ENCODE data around the gene INO80. TPM values are rescaled to one million over a fixed set of nuclear protein-coding genes. Genes with fewer than 3 reads are reported as not detected.

INO80 gene
- total RNA-seq, 2 experiments from 2014 or later = 25.8 to 30.8 TPM

GRCh38 chr15:40930430-40931299 is 185.4 kb downstream of the INO80 start:
- DNase-seq (peak; percentile 65), ATAC-seq (peak; percentile 35)
- CTCF ChIA-PET = interaction anchor here (0.7 to 7.5 kb wide), 27 partner anchors 9 to 609 kb away, joined by 3 to 75 read pairs (median 4); partner anchors contain the start of genes CHAC1 and VPS18
- H3K36me3 Mint-ChIP-seq = no peaks in the 10 kb centered on the region
- H3K9me3 Mint-ChIP-seq (ENCODE audit: low read depth) = no peaks in the 10 kb centered on the region
- peak overlapping the region; percentile 43 for H3K4me3 Mint-ChIP-seq
- H3K27me3 Mint-ChIP-seq = peaks cover 62% of the 10 kb centered on the region
- peak overlapping the region; percentile 19 for H3K27ac Mint-ChIP-seq
- H3K4me1 Mint-ChIP-seq = peaks cover 48% of the 10 kb centered on the region

- H3K4me3 Mint-ChIP-seq = peak overlapping the region; percentile 43
- H3K27ac Mint-ChIP-seq = peak overlapping the region; percentile 19
- ATAC-seq = no peak
- H3K36me3 Mint-ChIP-seq = no peaks in the 10 kb centered on the region
- no peak for DNase-seq
- peaks cover 48% of the 10 kb centered on the region for H3K4me1 Mint-ChIP-seq
- peaks cover 71% of the 10 kb centered on the region for H3K27me3 Mint-ChIP-seq
- H3K9me3 Mint-ChIP-seq (ENCODE audit: low read depth) = no peaks in the 10 kb centered on the region
- CTCF ChIA-PET = interaction anchor here (0.7 to 7.5 kb wide), 25 partner anchors 8 to 403 kb away, joined by 3 to 75 read pairs (median 4); partner anchors contain the start of gene VPS18
Measured at GRCh38 chr15:40929660-40930429, 186.2 kb downstream of the INO80 start.

Other genes starting within 250 kb of the INO80 start
- not detected for gene RHOV, start 242.0 kb downstream of the INO80 start, total RNA-seq
- gene VPS18, start 221.8 kb downstream of the INO80 start, total RNA-seq = 10 to 100 TPM; 16.9 to 19.5 TPM
- gene DLL4, start 186.9 kb downstream of the INO80 start, total RNA-seq = under 1 TPM in 1 of 2 experiments, not detected in 1; 0.12 TPM
- 10 to 100 TPM in 1 of 2 experiments, 1 to 10 TPM in 1; 8.3 to 13.0 TPM for gene CHAC1, start 162.8 kb downstream of the INO80 start, total RNA-seq
- gene EXD1, start 114.5 kb upstream of the INO80 start, total RNA-seq = not detected
- 10 to 100 TPM; 47.5 to 54.1 TPM for gene CHP1, start 115.0 kb upstream of the INO80 start, total RNA-seq
- gene OIP5, start 216.3 kb upstream of the INO80 start, total RNA-seq = 10 to 100 TPM; 21.1 to 21.2 TPM
- 100 to 1,000 TPM; 234 to 334 TPM for gene NUSAP1, start 216.6 kb upstream of the INO80 start, total RNA-seq

Measured in activated CD8-positive, alpha-beta memory T cell treated with anti-CD3 and anti-CD28 coated beads, Interleukin-2, amount 10 ng/mL, durations not matched to agents 7 days and 5 days (primary cell).